Upper lobe of left lung (tissue), 4 donors: ENCODE measurements around the gene ZNF512B.

Experiments used
- CTCF ChIP-seq, 6 experiments: fragments of 450-650 bp in 4 of 6; fragments of 200-600 bp in 2 of 6; sonication (generic) in 2 of 6; IDR thresholded peaks; one replicate each; pipeline ENCODE4 v1.5.1; 2016 to 2019; ENCODE audit warnings: antibody characterized with exemption in 6 of 6
- EP300 ChIP-seq, 4 donors: sonication (generic); formaldehyde crosslinking; IDR thresholded peaks; one replicate each; pipeline ENCODE4 v1.5.1; 2017; ENCODE audit warnings: antibody characterized with exemption in 4 of 4, control low read depth in 2 of 4
- POLR2A ChIP-seq, 4 donors: fragments of 450-650 bp; IDR thresholded peaks; one replicate each; pipeline ENCODE4 v1.5.1; 2016 to 2017; ENCODE audit warnings: antibody characterized with exemption in 4 of 4, mild to moderate bottlenecking in 2 of 4
- POLR2AphosphoS5 ChIP-seq, 2 donors: sonication (generic); formaldehyde crosslinking; IDR thresholded peaks; one replicate each; pipeline ENCODE4 v1.5.1; 2017; ENCODE audit warnings: antibody characterized with exemption in 2 of 2

DNA sequence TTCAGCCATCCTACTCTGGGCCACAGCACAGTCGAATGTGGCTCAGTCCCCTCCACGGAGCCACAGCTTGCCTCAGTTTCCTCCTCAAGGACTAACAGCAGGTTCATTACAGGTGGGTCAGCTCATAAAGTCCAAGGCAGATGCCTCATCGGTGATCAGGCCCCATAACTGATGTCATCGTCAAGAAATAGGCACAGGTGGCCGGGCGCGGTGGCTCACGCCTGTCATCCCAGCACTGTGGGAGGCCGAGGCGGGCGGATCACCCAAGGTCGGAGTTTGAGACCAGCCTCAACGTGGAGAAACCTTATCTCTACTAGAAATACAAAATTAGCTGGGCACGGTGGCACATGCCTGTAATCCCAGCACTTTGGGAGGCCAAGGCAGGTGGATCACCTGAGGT lies 17.0 kb downstream of the ZNF512B start:
- TF ChIP-seq CTCF (IDR thresholded peaks at IDR 0.05) (no peak), POLR2AphosphoS5 (IDR thresholded peaks at IDR 0.05) (no peak), POLR2A (IDR thresholded peaks at IDR 0.05) (no peak), EP300 (IDR thresholded peaks at IDR 0.05) (no peak)
